Measurements from ENCODE around the gene FAM89B.

FAM89B gene

DNA sequence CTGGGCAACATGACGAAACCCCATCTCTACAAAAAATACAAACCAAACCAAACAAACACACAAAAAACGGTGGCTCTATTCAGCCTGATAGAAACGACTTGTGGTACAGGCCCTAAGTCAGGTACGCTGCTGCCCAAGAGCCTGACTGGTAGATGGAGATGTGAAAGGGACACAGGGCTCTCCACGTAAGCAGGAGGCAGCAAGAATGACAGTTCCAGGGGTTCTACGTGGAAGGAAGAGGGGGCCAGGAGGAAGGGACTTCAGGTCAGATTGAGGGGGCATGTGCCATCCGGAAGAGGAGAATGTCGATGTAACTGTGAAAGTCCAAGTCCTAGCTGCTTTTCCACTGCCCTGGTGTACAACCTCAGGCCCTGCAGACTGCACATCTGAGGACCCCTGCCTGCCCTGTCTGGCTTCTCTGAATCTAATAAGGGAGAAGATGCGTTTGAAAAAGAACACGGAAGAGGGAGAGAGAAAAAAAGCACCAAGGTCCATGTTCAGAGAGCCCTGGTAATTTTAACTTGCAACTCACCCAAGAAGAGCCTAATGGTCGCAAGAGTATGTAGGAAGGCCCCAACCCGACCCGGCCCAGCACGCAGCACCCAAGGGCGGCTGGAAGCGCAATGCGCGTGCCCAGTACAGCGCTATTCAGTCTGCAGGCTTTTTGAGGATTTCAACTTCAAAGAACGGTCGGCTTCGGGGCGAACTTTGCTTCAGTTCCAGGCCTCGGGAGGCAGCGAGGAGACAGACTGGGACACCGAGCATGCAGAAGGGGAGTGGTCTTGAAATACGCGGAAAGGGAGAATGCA is 3.0 kb upstream of the FAM89B start:
- no CpG with 5 or more reads among the region's 28 CpGs for WGBS, 2 donors (ENCODE audit: extremely low coverage in 2 of 2, insufficient read length in 2 of 2, insufficient replicate concordance in 1 of 2)

DNA sequence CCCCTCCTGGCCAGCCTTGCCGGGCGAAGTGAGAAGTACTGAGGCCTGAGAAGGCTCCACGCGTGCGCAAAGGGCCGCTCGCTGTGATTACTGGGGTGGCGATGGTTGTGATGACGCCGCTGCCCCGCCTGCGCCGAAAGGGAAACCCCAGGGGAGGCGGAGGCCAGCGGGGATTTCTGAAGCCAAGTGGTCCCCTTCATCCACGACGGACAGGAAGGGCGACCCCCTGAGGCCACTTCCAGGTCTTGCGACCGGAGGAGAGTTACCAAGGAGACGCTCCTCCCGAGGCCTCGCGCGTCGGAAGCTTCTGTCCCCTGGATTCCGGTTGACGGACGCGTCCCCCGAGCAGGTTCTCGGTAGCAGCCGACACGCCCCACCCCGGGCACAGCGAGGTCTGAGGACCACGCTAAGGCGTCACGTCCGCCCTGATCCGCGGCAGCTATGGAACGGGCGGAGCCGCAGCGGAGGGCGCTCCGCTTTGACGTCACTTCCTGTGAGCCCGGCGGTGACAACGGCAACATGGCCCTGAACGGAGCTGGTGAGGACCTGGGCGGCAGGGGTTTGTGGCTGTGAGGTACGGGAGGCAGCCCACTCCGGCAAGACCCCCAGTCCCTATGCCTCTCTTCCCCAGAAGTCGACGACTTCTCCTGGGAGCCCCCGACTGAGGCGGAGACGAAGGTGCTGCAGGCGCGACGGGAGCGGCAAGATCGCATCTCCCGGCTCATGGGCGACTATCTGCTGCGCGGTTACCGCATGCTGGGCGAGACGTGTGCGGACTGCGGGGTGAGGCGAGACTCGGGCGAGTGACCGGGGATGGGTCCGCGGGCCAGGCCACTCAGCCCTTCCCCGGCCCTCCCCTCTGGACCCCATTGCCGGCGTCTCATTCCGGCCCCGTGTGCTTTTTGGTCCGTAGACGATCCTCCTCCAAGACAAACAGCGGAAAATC is 2.1 kb upstream of the FAM89B start, which contains the start of gene ZNRD2:
Gene ZNRD2 (plus strand): TSS at position 505 of the 946 bp plus-strand sequence. CDS start 15 bp downstream, at position 520.
- H3K9me3 ChIP-seq (replicated peaks in 1 of 2; ENCODE audit: control insufficient read depth in 2 of 2, insufficient read depth in 1 of 2, low read depth in 1 of 2, low read length in 2 of 2): no peaks in the 10 kb centered on the region
- peak; percentile 98 for DNase-seq (ENCODE audit: low spot score)
- no CpG with 5 or more reads among the region's 89 CpGs for WGBS, 2 donors (ENCODE audit: extremely low coverage in 2 of 2, insufficient read length in 2 of 2, insufficient replicate concordance in 1 of 2)
- peak within 1 kb of the TSS; percentile 80 to 92 for H3K4me3 ChIP-seq (ENCODE audit: low read length in 2 of 2)
- H3K14ac ChIP-seq (ENCODE audit: low read length): peak within 1 kb of the TSS; percentile 85
- H2BK15ac ChIP-seq (ENCODE audit: low read length): peak within 1 kb of the TSS; percentile 7
- H3K18ac ChIP-seq (ENCODE audit: low read length): peak within 1 kb of the TSS; percentile 95
- peak within 1 kb of the TSS; percentile 74 for H2AFZ ChIP-seq (ENCODE audit: low read length)
- H3K27ac ChIP-seq (replicated peaks; ENCODE audit: low read length): peak within 1 kb of the TSS; percentile 96
- peaks cover 0 to 9% (median 3%) of the 10 kb centered on the region in 3 experiments for H3K27me3 ChIP-seq (ENCODE audit: control insufficient read depth in 3 of 3, insufficient read depth in 3 of 3, low read depth in 1 of 3, low read length in 3 of 3)
- H3K36me3 ChIP-seq (replicated peaks in 1 of 2; ENCODE audit: control insufficient read depth in 2 of 2, insufficient read depth in 2 of 2, low read length in 2 of 2): peaks cover 4 to 12% of the 10 kb centered on the region in 2 donors
- H3K4me2 ChIP-seq (ENCODE audit: insufficient read depth, low read length, poor library complexity, severe bottlenecking): peak within 1 kb of the TSS; percentile 88
- H3K9ac ChIP-seq (ENCODE audit: low read depth, low read length, poor library complexity): peak within 1 kb of the TSS; percentile 94
- H2BK5ac ChIP-seq (ENCODE audit: low read length): peak within 1 kb of the TSS; percentile 57
- no peak within 1 kb of the TSS for H4K91ac ChIP-seq (ENCODE audit: low read depth, low read length, poor library complexity)
- no peak within 1 kb of the TSS for H2BK120ac ChIP-seq (ENCODE audit: low read depth, low read length)
- H3K79me1 ChIP-seq (ENCODE audit: low read depth, low read length): peaks cover 7% of the 10 kb centered on the region
- H2AK5ac ChIP-seq (ENCODE audit: low read depth, low read length): peak within 1 kb of the TSS; percentile 65
- no peak within 1 kb of the TSS for H3K4ac ChIP-seq (ENCODE audit: low read length)
- peaks cover 30 to 32% of the 10 kb centered on the region in 2 donors for H3K4me1 ChIP-seq (ENCODE audit: control insufficient read depth in 2 of 2, insufficient read depth in 1 of 2, low read depth in 1 of 2, low read length in 2 of 2)
- H4K8ac ChIP-seq (ENCODE audit: low read depth, low read length): no peak within 1 kb of the TSS
- H2BK12ac ChIP-seq (ENCODE audit: low read length): no peak within 1 kb of the TSS
- H3K23ac ChIP-seq (ENCODE audit: low read depth, low read length, poor library complexity): peak within 1 kb of the TSS; percentile 94

More for the DNA sequence above, 3.0 kb upstream of the FAM89B start:
- DNase-seq (ENCODE audit: low spot score): no peak
- no peak overlapping the region for H2BK120ac ChIP-seq (ENCODE audit: low read depth, low read length)
- H3K14ac ChIP-seq (ENCODE audit: low read length): peak overlapping the region; percentile 3
- peaks cover 7% of the 10 kb centered on the region for H3K79me1 ChIP-seq (ENCODE audit: low read depth, low read length)
- peaks cover 28 to 30% of the 10 kb centered on the region in 2 donors for H3K4me1 ChIP-seq (ENCODE audit: control insufficient read depth in 2 of 2, insufficient read depth in 1 of 2, low read depth in 1 of 2, low read length in 2 of 2)
- no peak overlapping the region for H2AK5ac ChIP-seq (ENCODE audit: low read depth, low read length)
- H4K91ac ChIP-seq (ENCODE audit: low read depth, low read length, poor library complexity): no peak overlapping the region
- H3K18ac ChIP-seq (ENCODE audit: low read length): peak overlapping the region; percentile 95
- H2BK5ac ChIP-seq (ENCODE audit: low read length): peak overlapping the region; percentile 57
- no peak overlapping the region for H3K23ac ChIP-seq (ENCODE audit: low read depth, low read length, poor library complexity)
- peak overlapping the region; percentile 94 for H3K9ac ChIP-seq (ENCODE audit: low read depth, low read length, poor library complexity)
- H3K4ac ChIP-seq (ENCODE audit: low read length): no peak overlapping the region
- no peaks in the 10 kb centered on the region for H3K9me3 ChIP-seq (replicated peaks in 1 of 2; ENCODE audit: control insufficient read depth in 2 of 2, insufficient read depth in 1 of 2, low read depth in 1 of 2, low read length in 2 of 2)
- peaks cover 4 to 5% of the 10 kb centered on the region in 2 donors for H3K36me3 ChIP-seq (replicated peaks in 1 of 2; ENCODE audit: control insufficient read depth in 2 of 2, insufficient read depth in 2 of 2, low read length in 2 of 2)
- peak overlapping the region; percentile 7 for H2BK15ac ChIP-seq (ENCODE audit: low read length)
- peaks cover 0 to 2% (median 0%) of the 10 kb centered on the region in 3 experiments for H3K27me3 ChIP-seq (ENCODE audit: control insufficient read depth in 3 of 3, insufficient read depth in 3 of 3, low read depth in 1 of 3, low read length in 3 of 3)
- H3K27ac ChIP-seq (replicated peaks; ENCODE audit: low read length): peak overlapping the region; percentile 96
- no peak overlapping the region for H2BK12ac ChIP-seq (ENCODE audit: low read length)
- H2AFZ ChIP-seq (ENCODE audit: low read length): peak overlapping the region; percentile 74
- peak overlapping the region; percentile 80 to 92 for H3K4me3 ChIP-seq (ENCODE audit: low read length in 2 of 2)
- peak overlapping the region; percentile 88 for H3K4me2 ChIP-seq (ENCODE audit: insufficient read depth, low read length, poor library complexity, severe bottlenecking)
- no peak overlapping the region for H4K8ac ChIP-seq (ENCODE audit: low read depth, low read length)

DNA sequence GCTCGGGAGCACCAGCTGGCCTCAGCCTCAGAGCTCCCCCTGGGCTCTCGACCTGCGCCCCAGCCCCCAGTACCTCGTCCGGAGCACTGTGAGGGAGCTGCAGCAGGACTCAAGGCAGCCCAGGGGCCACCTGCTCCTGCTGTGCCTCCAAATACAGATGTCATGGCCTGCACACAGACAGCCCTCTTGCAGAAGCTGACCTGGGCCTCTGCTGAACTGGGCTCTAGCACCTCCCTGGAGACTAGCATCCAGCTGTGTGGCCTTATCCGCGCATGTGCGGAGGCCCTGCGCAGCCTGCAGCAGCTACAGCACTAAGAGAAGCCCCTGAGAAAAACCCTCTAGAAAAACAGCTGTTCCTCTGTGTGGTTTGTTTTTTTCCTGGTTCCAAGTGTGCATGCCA is 918 bp upstream of the FAM89B start:
- H3K27ac ChIP-seq (replicated peaks; ENCODE audit: low read length): no peak overlapping the region
- H2BK12ac ChIP-seq (ENCODE audit: low read length): no peak overlapping the region
- peaks cover 0 to 18% (median 3%) of the 10 kb centered on the region in 3 experiments for H3K27me3 ChIP-seq (ENCODE audit: control insufficient read depth in 3 of 3, insufficient read depth in 3 of 3, low read depth in 1 of 3, low read length in 3 of 3)
- peak overlapping the region; percentile 24 for H2AK5ac ChIP-seq (ENCODE audit: low read depth, low read length)
- no peak overlapping the region for H3K4ac ChIP-seq (ENCODE audit: low read length)
- H3K18ac ChIP-seq (ENCODE audit: low read length): no peak overlapping the region
- no peak overlapping the region for H3K23ac ChIP-seq (ENCODE audit: low read depth, low read length, poor library complexity)
- no peak overlapping the region for H3K14ac ChIP-seq (ENCODE audit: low read length)
- H2AFZ ChIP-seq (ENCODE audit: low read length): no peak overlapping the region
- no peak overlapping the region for H4K8ac ChIP-seq (ENCODE audit: low read depth, low read length)
- H3K9me3 ChIP-seq (replicated peaks in 1 of 2; ENCODE audit: control insufficient read depth in 2 of 2, insufficient read depth in 1 of 2, low read depth in 1 of 2, low read length in 2 of 2): no peaks in the 10 kb centered on the region
- no peak overlapping the region for H3K9ac ChIP-seq (ENCODE audit: low read depth, low read length, poor library complexity)
- H2BK15ac ChIP-seq (ENCODE audit: low read length): no peak overlapping the region
- DNase-seq (ENCODE audit: low spot score): no peak
- H3K4me3 ChIP-seq (ENCODE audit: low read length in 2 of 2): peak overlapping the region in 1 of 2 donors; percentile 80
- H4K91ac ChIP-seq (ENCODE audit: low read depth, low read length, poor library complexity): no peak overlapping the region
- H3K4me1 ChIP-seq (ENCODE audit: control insufficient read depth in 2 of 2, insufficient read depth in 1 of 2, low read depth in 1 of 2, low read length in 2 of 2): peaks cover 34 to 35% of the 10 kb centered on the region in 2 donors
- H3K4me2 ChIP-seq (ENCODE audit: insufficient read depth, low read length, poor library complexity, severe bottlenecking): peak overlapping the region; percentile 67
- no peak overlapping the region for H2BK5ac ChIP-seq (ENCODE audit: low read length)
- WGBS, 2 donors (ENCODE audit: extremely low coverage in 2 of 2, insufficient read length in 2 of 2, insufficient replicate concordance in 1 of 2): no CpG with 5 or more reads among the region's 9 CpGs
- no peak overlapping the region for H2BK120ac ChIP-seq (ENCODE audit: low read depth, low read length)
- peaks cover 4 to 16% of the 10 kb centered on the region in 2 donors for H3K36me3 ChIP-seq (replicated peaks in 1 of 2; ENCODE audit: control insufficient read depth in 2 of 2, insufficient read depth in 2 of 2, low read length in 2 of 2)
- peaks cover 7% of the 10 kb centered on the region for H3K79me1 ChIP-seq (ENCODE audit: low read depth, low read length)
